ENCODE measurements around the gene PBX3. TPM values are rescaled to one million over a fixed set of nuclear protein-coding genes. Genes with fewer than 3 reads are reported as not detected.

Gene PBX3
- total and polyA plus RNA-seq, 2 experiments from 2014 or later: 13.4 to 30.9 TPM

- Histone ChIP-seq H3K4me1 (ENCODE audit: insufficient read depth) (peaks cover 40% of the 10 kb centered on the region), H3K4me2 (ENCODE audit: unreplicated experiment) (peak overlapping the region; percentile 69), H4K20me1 (ENCODE audit: insufficient read depth) (no peaks in the 10 kb centered on the region), H3K79me2 (ENCODE audit: insufficient read depth) (peaks cover 34% of the 10 kb centered on the region), H3K9ac (no peak overlapping the region), H3K27me3 (replicated peaks; ENCODE audit: insufficient read depth) (no peaks in the 10 kb centered on the region), H3F3A (ENCODE audit: insufficient read depth) (peaks cover 28% of the 10 kb centered on the region), H3K9me3 (ENCODE audit: low read depth) (no peaks in the 10 kb centered on the region), H3K36me3 (ENCODE audit: low read depth) (no peaks in the 10 kb centered on the region), H3K9me2 (ENCODE audit: insufficient read depth) (no peaks in the 10 kb centered on the region), H3K4me3 (peak overlapping the region; percentile 65), H3K27ac (peak overlapping the region; percentile 62; the same call in 1 of the 2 replicates), H2AFZ (peak overlapping the region; percentile 56; the same call in 1 of the 2 replicates)
- in situ Hi-C loops (cut with MboI): no loop called here
- WGBS, 2 experiments (ENCODE audit: low coverage in 1 of 2, low lambda C conversion rate in 2 of 2, missing lambda C conversion rate in 2 of 2): 7 to 13% methylated on average over 6 of the region's 6 CpGs
- TF ChIP-seq EZH2 (IDR thresholded peaks at IDR 0.05; ENCODE audit: insufficient read depth, poor library complexity, severe bottlenecking) (no peak), EZH2phosphoT487 (IDR thresholded peaks at IDR 0.05; ENCODE audit: insufficient read depth, low read depth) (no peak)
- DNase-seq: no peak
Measured at GRCh38 chr9:125745682-125746016, 1.5 kb upstream of the PBX3 start.

- peaks cover 39% of the 10 kb centered on the region for H3K79me2 ChIP-seq (ENCODE audit: insufficient read depth)
- in situ Hi-C loops (cut with MboI): no loop called here
- peaks cover 44% of the 10 kb centered on the region for H3K4me1 ChIP-seq (ENCODE audit: insufficient read depth)
- peaks cover 28% of the 10 kb centered on the region for H3F3A ChIP-seq (ENCODE audit: insufficient read depth)
- WGBS, 2 experiments (ENCODE audit: low coverage in 1 of 2, low lambda C conversion rate in 2 of 2, missing lambda C conversion rate in 2 of 2): 1 to 2% methylated on average over 55 to 64 of the region's 79 CpGs
- peak overlapping the region; percentile 56 for H2AFZ ChIP-seq
- peak overlapping the region; percentile 69 for H3K4me2 ChIP-seq (ENCODE audit: unreplicated experiment)
- no peaks in the 10 kb centered on the region for H3K9me3 ChIP-seq (ENCODE audit: low read depth)
- H3K36me3 ChIP-seq (ENCODE audit: low read depth): no peaks in the 10 kb centered on the region
- H4K20me1 ChIP-seq (ENCODE audit: insufficient read depth): no peaks in the 10 kb centered on the region
- TF ChIP-seq EZH2 (IDR thresholded peaks at IDR 0.05; ENCODE audit: insufficient read depth, poor library complexity, severe bottlenecking) (no peak), EZH2phosphoT487 (IDR thresholded peaks at IDR 0.05; ENCODE audit: insufficient read depth, low read depth) (no peak)
- H3K27ac ChIP-seq: peak overlapping the region; percentile 7; the same call in 1 of the 2 replicates
- H3K9ac ChIP-seq: peak overlapping the region; percentile 45; the same call in 1 of the 2 replicates
- DNase-seq: peak; percentile 96
- no peaks in the 10 kb centered on the region for H3K27me3 ChIP-seq (replicated peaks; ENCODE audit: insufficient read depth)
- H3K4me3 ChIP-seq: peak overlapping the region; percentile 65
- no peaks in the 10 kb centered on the region for H3K9me2 ChIP-seq (ENCODE audit: insufficient read depth)
Measured at GRCh38 chr9:125746017-125746773, 978 bp upstream of the PBX3 start.

- no peak overlapping the region for H3K27ac ChIP-seq
- no peak for TF ChIP-seq EZH2 (IDR thresholded peaks at IDR 0.05; ENCODE audit: insufficient read depth, poor library complexity, severe bottlenecking)
- peaks cover 49% of the 10 kb centered on the region for H3K4me1 ChIP-seq (ENCODE audit: insufficient read depth)
- H3K9ac ChIP-seq: 0 out of 2 replicates have a peak overlapping the region, but pooled peaks have one; percentile 45
- in situ Hi-C loops (cut with MboI): no loop called here
- peak overlapping the region; percentile 56; the same call in 1 of the 2 replicates for H2AFZ ChIP-seq
- H3K9me3 ChIP-seq (ENCODE audit: low read depth): no peaks in the 10 kb centered on the region
- no peaks in the 10 kb centered on the region for H3K36me3 ChIP-seq (ENCODE audit: low read depth)
- H3K4me3 ChIP-seq: peak overlapping the region; percentile 65
- H3K4me2 ChIP-seq (ENCODE audit: unreplicated experiment): peak overlapping the region; percentile 69
- H3K79me2 ChIP-seq (ENCODE audit: insufficient read depth): peaks cover 44% of the 10 kb centered on the region
- peak; percentile 74 for DNase-seq
- peaks cover 28% of the 10 kb centered on the region for H3F3A ChIP-seq (ENCODE audit: insufficient read depth)
- no peaks in the 10 kb centered on the region for H3K9me2 ChIP-seq (ENCODE audit: insufficient read depth)
- H3K27me3 ChIP-seq (replicated peaks; ENCODE audit: insufficient read depth): no peaks in the 10 kb centered on the region
- 0% methylated on average over 35 of the region's 46 CpGs; no CpG with 5 or more reads in 1 of the 2 experiments for WGBS, 2 experiments (ENCODE audit: low coverage in 1 of 2, low lambda C conversion rate in 2 of 2, missing lambda C conversion rate in 2 of 2)
- no peaks in the 10 kb centered on the region for H4K20me1 ChIP-seq (ENCODE audit: insufficient read depth)
Measured at GRCh38 chr9:125746774-125747052, 460 bp upstream of the PBX3 start.

- Histone ChIP-seq H3K4me3 (peak overlapping the region; percentile 88), H3K9me3 (ENCODE audit: low read depth) (no peaks in the 10 kb centered on the region), H3K4me1 (ENCODE audit: insufficient read depth) (peaks cover 60% of the 10 kb centered on the region), H3F3A (ENCODE audit: insufficient read depth) (peaks cover 28% of the 10 kb centered on the region), H3K79me2 (ENCODE audit: insufficient read depth) (peaks cover 56% of the 10 kb centered on the region), H3K9ac (peak overlapping the region; percentile 78), H2AFZ (peak overlapping the region; percentile 82), H3K27me3 (replicated peaks; ENCODE audit: insufficient read depth) (no peaks in the 10 kb centered on the region), H3K4me2 (ENCODE audit: unreplicated experiment) (peak overlapping the region; percentile 84), H4K20me1 (ENCODE audit: insufficient read depth) (no peaks in the 10 kb centered on the region), H3K27ac (peak overlapping the region; percentile 40), H3K9me2 (ENCODE audit: insufficient read depth) (no peaks in the 10 kb centered on the region), H3K36me3 (ENCODE audit: low read depth) (no peaks in the 10 kb centered on the region)
- TF ChIP-seq EZH2phosphoT487 (IDR thresholded peaks at IDR 0.05; ENCODE audit: insufficient read depth, low read depth) (no peak), EZH2 (IDR thresholded peaks at IDR 0.05; ENCODE audit: insufficient read depth, poor library complexity, severe bottlenecking) (no peak)
- 0 to 1% methylated on average over 35 to 63 of the region's 88 CpGs for WGBS, 2 experiments (ENCODE audit: low coverage in 1 of 2, low lambda C conversion rate in 2 of 2, missing lambda C conversion rate in 2 of 2)
- in situ Hi-C loops (cut with MboI): no loop called here
- DNase-seq: peak; percentile 67
Measured at GRCh38 chr9:125747765-125748445, 732 bp downstream of the PBX3 start.
